ENCODE data around the gene GRIN2A.

GRCh38 chr16:9845661-9846361 lies 336.4 kb downstream of the GRIN2A start:
- TF ChIP-seq POLR2A (IDR thresholded peaks at IDR 0.05) = no peak
- no peak for TF ChIP-seq CTCF (IDR thresholded peaks at IDR 0.05)

Measured in body of pancreas (tissue), 4 donors.